ENCODE measurements around the gene MYADML2.

The MYADML2 gene

DNA sequence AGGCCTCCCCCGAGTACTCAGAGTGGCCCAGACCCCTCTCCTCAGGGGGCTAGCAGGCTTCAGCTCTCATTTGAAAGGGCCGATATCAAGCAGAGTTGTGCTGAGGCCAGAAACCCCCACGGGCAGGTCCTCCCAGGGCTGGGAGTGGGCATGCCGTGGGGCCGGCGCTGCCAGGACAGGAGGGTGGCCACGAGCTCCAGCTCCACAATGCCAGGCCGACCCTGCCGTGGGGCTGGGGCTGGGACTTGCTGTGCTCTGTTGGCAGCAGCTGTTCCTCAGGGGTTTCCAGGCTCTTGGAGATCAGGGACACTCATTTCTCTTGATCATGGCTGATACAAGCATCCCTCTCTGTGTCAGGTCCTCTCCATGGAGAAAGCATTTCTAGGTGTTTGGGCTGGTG is 48.1 kb downstream of the MYADML2 start:
- TF ChIP-seq, protein P1, sequence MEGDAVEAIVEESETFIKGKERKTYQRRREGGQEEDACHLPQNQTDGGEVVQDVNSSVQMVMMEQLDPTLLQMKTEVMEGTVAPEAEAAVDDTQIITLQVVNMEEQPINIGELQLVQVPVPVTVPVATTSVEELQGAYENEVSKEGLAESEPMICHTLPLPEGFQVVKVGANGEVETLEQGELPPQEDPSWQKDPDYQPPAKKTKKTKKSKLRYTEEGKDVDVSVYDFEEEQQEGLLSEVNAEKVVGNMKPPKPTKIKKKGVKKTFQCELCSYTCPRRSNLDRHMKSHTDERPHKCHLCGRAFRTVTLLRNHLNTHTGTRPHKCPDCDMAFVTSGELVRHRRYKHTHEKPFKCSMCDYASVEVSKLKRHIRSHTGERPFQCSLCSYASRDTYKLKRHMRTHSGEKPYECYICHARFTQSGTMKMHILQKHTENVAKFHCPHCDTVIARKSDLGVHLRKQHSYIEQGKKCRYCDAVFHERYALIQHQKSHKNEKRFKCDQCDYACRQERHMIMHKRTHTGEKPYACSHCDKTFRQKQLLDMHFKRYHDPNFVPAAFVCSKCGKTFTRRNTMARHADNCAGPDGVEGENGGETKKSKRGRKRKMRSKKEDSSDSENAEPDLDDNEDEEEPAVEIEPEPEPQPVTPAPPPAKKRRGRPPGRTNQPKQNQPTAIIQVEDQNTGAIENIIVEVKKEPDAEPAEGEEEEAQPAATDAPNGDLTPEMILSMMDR (IDR thresholded peaks at IDR 0.05; ENCODE audit: insufficient read depth, missing control alignments), result no peak
- no peak for DNase-seq (ENCODE audit: insufficient read length, low spot score)

DNA sequence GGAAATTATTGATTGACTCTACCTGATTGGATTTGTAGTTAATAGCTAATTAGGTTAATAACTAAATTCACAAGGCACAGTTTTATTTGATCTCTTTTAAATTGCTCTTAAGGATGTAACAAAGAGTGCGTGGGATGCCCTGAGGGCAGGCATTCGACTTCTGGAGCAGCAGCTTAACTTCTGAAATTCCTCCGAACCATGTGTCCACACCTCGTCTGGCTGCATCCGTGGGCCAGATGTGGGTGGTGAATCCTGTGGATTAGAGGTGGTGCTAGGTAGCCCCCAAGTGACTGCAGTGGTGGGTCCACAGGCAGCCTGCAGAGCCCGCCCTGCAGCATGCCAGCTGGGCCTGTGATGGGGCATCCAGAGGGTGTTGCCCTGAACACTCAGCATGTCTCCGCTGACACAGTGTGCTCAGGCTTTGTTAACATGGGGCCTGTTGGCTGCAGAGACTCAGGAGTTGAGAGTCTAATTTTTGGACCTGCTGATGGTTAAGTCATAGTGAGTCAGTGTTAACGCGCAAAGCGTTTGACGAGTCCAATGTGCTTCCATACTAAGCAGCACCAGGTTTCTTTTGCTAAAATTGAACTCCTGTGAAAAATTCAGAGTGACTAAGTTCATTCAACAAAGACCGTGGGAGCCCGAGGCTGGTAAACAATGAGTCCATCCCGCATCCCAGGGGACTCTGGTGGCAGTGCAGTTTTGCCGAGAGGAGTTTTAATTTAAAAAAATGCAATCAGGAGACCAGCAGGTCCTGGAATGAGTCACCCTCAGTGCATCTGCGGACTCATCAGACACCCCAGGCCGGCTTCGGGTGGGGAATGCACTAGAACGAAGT is 48.8 kb downstream of the MYADML2 start:
- FAIRE-seq, result no peak
- TF ChIP-seq, protein P1 (IDR thresholded peaks at IDR 0.05; ENCODE audit: insufficient read depth, missing control alignments), result no peak
- DNase-seq (ENCODE audit: insufficient read length, low spot score), result no peak

More for the DNA sequence above, 48.1 kb downstream of the MYADML2 start:
- no peak for FAIRE-seq

DNA sequence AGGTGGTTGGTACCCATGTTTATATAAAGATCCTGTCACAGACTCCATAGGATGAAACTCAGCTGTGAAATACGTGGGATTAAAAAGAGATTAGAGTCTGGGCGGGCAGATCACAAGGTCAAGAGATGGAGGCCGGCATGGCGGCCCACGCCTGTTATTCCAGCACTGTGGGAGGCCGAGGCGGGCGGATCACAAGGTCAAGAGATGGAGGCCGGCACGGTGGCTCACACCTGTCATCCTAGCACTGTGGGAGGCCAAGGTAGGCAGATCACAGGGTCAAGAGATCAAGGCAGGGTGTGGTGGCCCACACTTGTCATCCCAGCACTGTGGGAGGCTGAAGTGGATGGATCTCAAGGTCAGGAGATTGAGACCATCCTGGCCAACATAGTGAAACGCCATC is 51.6 kb downstream of the MYADML2 start:
- no peak for DNase-seq (ENCODE audit: insufficient read length, low spot score)
- TF ChIP-seq, protein P1 (IDR thresholded peaks at IDR 0.05; ENCODE audit: insufficient read depth, missing control alignments), result no peak
- FAIRE-seq, result no peak

DNA sequence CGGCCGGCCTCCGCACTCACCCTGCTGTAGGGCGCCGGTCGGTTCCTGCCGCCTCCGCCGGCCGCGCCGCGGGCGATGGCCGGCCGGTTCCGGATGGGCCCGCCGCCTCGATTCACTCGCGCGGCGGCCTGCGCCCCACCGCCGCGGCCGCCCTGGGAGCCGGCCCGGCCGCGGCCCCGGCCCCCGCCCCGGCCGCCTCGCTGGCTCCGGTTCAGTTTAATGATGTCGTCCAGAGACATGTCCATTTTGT is 55.8 kb downstream of the MYADML2 start:
- DNase-seq (ENCODE audit: insufficient read length, low spot score) (no peak), FAIRE-seq (no peak)
- TF ChIP-seq, protein P1 (IDR thresholded peaks at IDR 0.05; ENCODE audit: insufficient read depth, missing control alignments), result no peak

- FAIRE-seq (no peak), DNase-seq (ENCODE audit: insufficient read length, low spot score) (no peak)
- TF ChIP-seq, protein P1 (IDR thresholded peaks at IDR 0.05; ENCODE audit: insufficient read depth, missing control alignments), result no peak
Observed at GRCh38 chr17:81890447-81891302, 56.4 kb downstream of the MYADML2 start.

All from D721Med (cell line).